ENCODE results near the gene CHCHD6.

DNA sequence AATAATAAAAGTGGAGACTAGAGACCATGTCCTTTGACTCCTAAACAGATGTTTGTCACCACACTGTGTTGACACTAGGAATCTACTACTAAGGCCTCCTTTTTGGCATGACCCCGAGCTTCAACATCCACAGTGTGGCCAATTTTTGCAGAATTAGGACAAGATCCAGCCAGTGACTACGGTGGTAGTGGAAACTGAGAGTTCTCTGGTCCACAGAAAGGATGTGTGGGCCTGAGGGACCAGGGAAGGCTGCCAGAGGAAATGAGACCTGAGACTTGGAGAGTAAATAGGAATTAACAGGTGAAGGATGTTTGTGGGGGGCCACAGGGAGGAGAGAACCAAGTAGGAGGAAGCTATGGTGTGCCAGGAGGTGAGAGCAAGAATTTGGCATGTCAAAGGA is 122.7 kb downstream of the CHCHD6 start:
- TF ChIP-seq, protein P1, sequence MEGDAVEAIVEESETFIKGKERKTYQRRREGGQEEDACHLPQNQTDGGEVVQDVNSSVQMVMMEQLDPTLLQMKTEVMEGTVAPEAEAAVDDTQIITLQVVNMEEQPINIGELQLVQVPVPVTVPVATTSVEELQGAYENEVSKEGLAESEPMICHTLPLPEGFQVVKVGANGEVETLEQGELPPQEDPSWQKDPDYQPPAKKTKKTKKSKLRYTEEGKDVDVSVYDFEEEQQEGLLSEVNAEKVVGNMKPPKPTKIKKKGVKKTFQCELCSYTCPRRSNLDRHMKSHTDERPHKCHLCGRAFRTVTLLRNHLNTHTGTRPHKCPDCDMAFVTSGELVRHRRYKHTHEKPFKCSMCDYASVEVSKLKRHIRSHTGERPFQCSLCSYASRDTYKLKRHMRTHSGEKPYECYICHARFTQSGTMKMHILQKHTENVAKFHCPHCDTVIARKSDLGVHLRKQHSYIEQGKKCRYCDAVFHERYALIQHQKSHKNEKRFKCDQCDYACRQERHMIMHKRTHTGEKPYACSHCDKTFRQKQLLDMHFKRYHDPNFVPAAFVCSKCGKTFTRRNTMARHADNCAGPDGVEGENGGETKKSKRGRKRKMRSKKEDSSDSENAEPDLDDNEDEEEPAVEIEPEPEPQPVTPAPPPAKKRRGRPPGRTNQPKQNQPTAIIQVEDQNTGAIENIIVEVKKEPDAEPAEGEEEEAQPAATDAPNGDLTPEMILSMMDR (conservative IDR thresholded peaks at IDR 0.05; ENCODE audit: low read depth, low read length), result no peak
- TF ChIP-seq EZH2phosphoT487 (IDR thresholded peaks at IDR 0.05; ENCODE audit: borderline replicate concordance, low read length) (no peak), EZH2 (IDR thresholded peaks at IDR 0.05; ENCODE audit: low read length, unreplicated experiment) (no peak)

All from PC-3 (cell line).